Astrocyte of the spinal cord (primary cell): Measurements from ENCODE around the gene BTNL9.
"Not testable (repeated sequence)": the region's sequence is repeated elsewhere in the genome, so short reads cannot be mapped to it uniquely, and the experiment has no call there.

ENCODE experiments used
- DNase-seq: peaks from one replicate; pipeline ENCODE4 v3.0.0; 2011; ENCODE audit warnings: low read depth, low spot score
- H3K4me3 ChIP-seq: 2 replicates; pipeline ENCODE4 v1.5.1; 2011; ENCODE audit warnings: low read depth, mild to moderate bottlenecking, low read length, moderate library complexity
- in situ Hi-C: cut with HindIII; loops from 2 replicates; pipeline ENCODE4 v1.10.0; 2017; ENCODE audit warnings: low sequenced_read_pairs
- TF ChIP-seq, protein P1 (sequence below): IDR thresholded peaks from 2 replicates; pipeline ENCODE4 v1.5.1; 2012; ENCODE audit warnings: low read depth, mild to moderate bottlenecking, low read length, inconsistent platforms

Gene BTNL9

GRCh38 chr5:181042722-181043121 is 2.7 kb downstream of the BTNL9 start:
- in situ Hi-C loops: no loop called here
- DNase-seq: no peak
- no peak overlapping the region for H3K4me3 ChIP-seq
- TF ChIP-seq, protein P1, sequence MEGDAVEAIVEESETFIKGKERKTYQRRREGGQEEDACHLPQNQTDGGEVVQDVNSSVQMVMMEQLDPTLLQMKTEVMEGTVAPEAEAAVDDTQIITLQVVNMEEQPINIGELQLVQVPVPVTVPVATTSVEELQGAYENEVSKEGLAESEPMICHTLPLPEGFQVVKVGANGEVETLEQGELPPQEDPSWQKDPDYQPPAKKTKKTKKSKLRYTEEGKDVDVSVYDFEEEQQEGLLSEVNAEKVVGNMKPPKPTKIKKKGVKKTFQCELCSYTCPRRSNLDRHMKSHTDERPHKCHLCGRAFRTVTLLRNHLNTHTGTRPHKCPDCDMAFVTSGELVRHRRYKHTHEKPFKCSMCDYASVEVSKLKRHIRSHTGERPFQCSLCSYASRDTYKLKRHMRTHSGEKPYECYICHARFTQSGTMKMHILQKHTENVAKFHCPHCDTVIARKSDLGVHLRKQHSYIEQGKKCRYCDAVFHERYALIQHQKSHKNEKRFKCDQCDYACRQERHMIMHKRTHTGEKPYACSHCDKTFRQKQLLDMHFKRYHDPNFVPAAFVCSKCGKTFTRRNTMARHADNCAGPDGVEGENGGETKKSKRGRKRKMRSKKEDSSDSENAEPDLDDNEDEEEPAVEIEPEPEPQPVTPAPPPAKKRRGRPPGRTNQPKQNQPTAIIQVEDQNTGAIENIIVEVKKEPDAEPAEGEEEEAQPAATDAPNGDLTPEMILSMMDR: no peak

DNA sequence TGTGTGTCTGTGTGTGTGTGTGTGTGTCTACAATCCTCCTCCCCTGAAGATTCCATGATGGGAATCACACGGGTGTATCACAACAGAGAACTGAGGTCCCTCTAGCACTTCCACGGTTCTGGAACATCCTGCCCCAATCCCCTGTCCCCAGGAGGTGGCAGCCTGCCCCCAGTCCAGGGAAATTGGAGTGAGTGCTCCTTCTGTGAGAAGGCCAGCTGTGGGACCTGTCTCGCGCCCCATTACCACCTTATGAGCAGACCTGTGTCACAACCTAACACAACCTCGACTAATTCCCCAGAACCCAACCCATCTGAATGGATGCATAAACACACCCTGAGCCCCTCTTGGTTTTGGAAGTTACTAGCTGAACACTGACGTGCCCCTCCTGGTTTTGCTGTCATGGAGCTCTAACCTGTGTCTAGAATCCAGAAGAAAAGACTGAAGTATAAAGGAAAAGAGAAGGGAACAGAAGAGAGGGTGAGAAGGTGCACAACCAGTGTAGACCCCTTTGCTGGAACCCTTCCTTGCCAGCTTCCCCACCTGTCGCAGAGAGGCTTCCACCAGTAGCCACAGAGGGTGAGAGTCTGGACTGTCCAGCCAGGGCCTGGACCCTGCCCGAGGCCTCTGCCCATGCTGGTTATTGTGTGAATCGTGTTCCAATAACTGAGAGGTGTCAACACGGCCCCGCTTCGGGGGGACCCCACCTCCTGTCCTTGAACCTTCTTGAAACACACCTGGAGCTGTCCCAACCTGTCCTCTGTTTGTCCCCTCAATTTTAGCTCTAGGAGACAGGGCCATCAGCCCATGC is 3.4 kb downstream of the BTNL9 start:
- in situ Hi-C loops: no loop called here
- TF ChIP-seq, protein P1: no peak
- no peak for DNase-seq
- no peak overlapping the region for H3K4me3 ChIP-seq

DNA sequence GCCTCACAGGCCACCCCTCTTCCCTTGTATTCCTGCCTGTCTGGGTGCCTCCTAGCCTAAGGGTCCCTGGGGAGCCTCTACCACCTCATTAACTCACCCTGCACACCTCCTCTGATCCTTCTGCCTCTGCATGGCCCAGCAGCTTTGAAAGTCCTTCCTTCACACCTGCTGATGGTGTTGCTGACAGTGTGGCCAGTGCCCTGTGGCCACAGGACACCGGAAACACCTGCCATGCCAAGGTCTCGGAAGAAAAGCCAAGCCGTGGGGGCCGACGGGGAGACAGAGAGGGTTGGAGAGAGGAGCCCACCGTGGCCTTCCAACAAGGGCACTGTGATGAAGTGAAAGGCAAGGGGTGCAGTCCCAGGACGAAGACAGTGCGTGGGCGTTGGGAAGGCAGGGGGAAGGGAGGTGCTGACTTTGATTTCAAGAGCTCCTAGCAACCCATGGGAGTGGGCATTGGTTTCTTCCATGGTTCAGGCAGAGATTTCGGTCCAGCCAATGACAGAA is 4.1 kb downstream of the BTNL9 start:
- in situ Hi-C loops: no loop called here
- TF ChIP-seq, protein P1: no peak
- DNase-seq: no peak
- H3K4me3 ChIP-seq: no peak overlapping the region

GRCh38 chr5:181044662-181045305 is 4.7 kb downstream of the BTNL9 start:
- TF ChIP-seq, protein P1: no peak
- H3K4me3 ChIP-seq: no peak overlapping the region
- no peak for DNase-seq
- in situ Hi-C loops: no loop called here

GRCh38 chr5:181045316-181045715 is 5.2 kb downstream of the BTNL9 start:
- H3K4me3 ChIP-seq: no peak overlapping the region
- TF ChIP-seq, protein P1: no peak
- no peak for DNase-seq
- in situ Hi-C loops: no loop called here

- in situ Hi-C loops, H3K4me3 ChIP-seq, DNase-seq: not testable (repeated sequence)
Observed at GRCh38 chr5:181045857-181046256, 5.8 kb downstream of the BTNL9 start.

DNA sequence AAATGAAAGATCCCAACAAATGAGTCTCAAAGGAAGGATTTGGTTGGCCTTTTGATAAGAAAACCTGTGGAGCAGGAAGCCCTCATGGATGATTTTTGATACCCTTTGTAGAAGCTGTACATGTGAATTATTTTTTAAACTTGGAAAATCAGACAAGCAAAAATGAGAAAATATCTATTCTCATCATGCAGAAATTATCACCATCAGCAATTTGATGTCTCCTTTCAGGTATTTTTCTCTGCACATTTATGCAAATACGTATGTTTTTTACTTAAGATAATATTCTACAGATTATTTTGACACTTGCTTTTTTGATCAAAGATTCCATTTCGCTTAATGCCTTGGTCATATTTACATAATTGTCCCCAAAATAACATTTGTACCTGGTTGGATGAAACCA is 7.2 kb downstream of the BTNL9 start:
- in situ Hi-C loops: no loop called here
- DNase-seq: no peak
- TF ChIP-seq, protein P1: no peak
- H3K4me3 ChIP-seq: no peak overlapping the region
